SK-MEL-5 (cell line): Measurements from ENCODE around the gene SLC19A2. TPM values are rescaled to one million over a fixed set of nuclear protein-coding genes. Genes with fewer than 3 reads are reported as not detected.
A peak's percentile ranks its signal among the peaks of the same experiment; 100 is the strongest.

Source experiments
- DNase-seq: peaks from one replicate; pipeline ENCODE4 v3.0.0-alpha.2; 2016; ENCODE audit warnings: low read depth, low spot score
- in situ Hi-C: cut with HindIII; loops from 2 replicates; pipeline ENCODE4 v1.10.0; 2016; ENCODE audit warnings: low sequenced_read_pairs, high pct_unique_total_duplicates, low pct_unique_long_range_greater_than_20kb
- small RNA-seq, 2 experiments: library from RNA; depleted of rRNA; stranded (forward); fragments of <200 nt; gene quantifications; one replicate each; pipeline ENCODE3, GENCODE V24; 2014
- total RNA-seq: library from RNA; depleted of rRNA; stranded (reverse); fragments of >200 nt; shearing (Covaris generic); gene quantifications from 2 replicates; pipeline ENCODE4 v1.2.3, GENCODE V29; 2014; rRNA removed

Gene SLC19A2
- total RNA-seq, 1 experiment from 2014 or later, result 163 TPM

DNA sequence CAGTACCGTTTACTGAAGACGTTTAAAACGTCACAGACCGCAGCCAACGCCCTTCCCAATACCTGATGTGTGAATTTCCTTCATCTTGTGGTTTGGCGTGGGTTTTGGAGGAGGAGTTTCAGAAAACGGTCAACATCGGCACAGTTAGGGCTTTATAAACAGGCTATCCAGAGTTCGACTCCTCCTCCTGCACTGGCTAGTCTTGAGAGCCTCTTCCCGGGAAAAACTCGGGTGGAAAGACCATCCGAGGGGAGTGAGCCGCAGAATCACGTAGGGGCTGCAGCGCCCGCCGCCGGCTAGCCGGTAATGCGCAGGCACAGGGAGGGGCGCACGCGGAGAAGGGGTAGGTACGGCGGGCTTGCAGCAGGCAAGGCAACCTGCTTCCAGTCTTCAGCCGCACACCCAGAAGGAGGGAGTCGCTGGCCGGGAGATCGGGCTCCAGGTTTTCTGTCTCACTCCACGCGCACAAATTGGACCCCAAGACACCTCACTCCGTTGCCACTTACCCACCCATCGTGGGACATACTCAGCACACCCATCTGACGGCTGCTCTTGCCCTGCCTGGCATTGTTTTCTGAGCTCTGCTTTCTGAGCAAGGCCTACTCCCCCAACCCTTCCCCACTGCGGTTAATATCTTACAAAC is 25.4 kb downstream of the SLC19A2 start:
- DNase-seq, result no peak
- in situ Hi-C loops, result no loop called here

DNA sequence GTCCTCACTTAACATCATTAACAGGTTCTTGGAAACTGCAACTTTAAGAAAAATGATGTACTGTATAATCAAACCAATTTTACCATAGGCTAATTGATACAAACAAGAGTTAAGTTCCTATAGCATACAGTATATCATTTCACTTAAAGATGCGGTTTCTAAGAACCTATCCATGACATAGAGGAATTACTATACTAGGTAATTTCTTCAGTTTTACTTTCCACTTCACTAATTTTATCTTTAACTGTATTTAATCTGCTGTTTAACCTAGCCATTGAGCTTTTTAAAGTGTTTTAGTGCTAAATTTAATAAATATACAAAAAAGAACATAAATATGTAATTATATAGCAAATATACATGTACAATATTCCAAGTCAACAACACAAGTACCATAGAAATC is 28.3 kb downstream of the SLC19A2 start:
- in situ Hi-C loops, result no loop called here
- DNase-seq, result no peak

GRCh38 chr1:169456029-169456428 is 29.7 kb downstream of the SLC19A2 start:
- no peak for DNase-seq
- in situ Hi-C loops, result no loop called here

- in situ Hi-C loops, result no loop called here
- no peak for DNase-seq
These were observed 32.8 kb downstream of the SLC19A2 start for GRCh38 chr1:169452921-169453320.

DNA sequence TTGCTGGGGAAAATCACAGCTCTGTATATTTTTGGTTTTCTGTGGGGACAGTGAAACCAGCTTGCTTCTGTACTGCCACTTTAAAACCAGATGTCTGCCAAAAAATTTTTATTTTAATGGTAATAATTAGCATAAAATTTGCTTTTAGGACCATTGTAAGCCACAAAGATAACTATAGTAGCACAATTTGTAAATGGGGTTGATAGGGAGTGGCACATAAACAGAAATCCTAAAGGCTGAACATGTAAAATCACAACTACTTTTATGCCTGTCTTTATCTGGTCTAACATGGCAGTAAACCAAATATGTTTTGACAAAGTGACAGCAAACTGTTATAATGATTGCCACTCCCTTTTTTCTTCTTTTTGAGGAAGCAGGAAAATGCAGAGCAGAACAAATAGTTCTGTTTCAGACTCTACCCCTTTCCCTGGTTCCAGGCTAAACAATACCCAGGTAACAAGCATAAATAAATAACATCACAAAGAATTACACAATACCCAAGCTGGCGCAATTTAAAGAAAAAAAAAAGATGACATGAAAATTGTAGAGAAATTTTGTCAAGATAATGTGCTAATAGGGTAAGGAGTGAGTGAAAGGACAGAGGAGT is 34.4 kb downstream of the SLC19A2 start:
- in situ Hi-C loops, result no loop called here
- no peak for DNase-seq

DNA sequence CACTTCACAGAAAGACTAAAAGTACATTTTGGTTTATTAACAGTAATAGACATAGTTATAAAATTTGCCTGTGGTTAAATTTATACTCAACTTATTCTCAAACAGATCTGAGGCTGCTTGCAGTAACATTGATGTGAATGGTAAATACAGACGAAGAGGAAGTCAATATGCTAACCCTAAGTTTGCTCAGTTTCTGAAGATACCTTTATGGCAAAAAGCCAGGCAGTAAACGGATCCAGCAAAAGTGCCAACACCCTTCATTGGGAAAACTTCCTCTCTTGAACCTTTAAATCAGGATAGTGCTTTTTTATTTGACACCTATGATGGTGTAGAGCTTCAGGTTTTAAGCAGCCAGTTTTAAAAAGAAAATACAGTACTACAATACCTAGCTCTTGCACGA is 41.8 kb downstream of the SLC19A2 start:
- in situ Hi-C loops, result no loop called here
- DNase-seq, result no peak

DNA sequence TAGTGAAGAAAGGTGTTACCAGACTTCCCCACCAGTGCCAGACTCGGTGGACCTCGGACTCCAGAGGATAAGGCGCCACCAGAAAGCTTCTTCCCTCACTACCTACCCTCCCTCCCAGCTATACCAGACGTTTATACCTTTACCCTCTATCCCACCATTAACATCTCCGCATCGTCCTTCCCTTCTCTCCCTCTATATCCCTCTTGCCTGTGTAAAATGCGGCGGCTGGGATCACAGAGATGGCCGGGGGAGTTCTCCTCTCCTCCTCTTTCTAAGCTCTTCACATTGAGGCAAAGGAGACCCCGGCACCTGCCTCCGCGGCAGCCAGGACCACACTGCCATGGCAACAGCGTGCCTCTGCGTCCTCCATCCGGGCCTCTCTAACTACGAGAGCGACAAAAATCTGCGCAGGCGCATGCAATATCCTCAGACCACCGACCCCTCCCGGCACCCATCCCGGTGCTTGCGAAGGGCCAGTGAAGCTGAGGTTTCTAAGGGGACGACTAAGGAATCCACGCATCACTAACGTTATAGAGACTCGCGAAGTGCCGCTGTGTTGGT is 58.6 kb downstream of the SLC19A2 start, which contains the start of gene CCDC181:
CCDC181 (minus strand) TSS at position 394 of the 561 bp plus-strand sequence. CDS start 2,547 bp downstream, outside the sequence.
- in situ Hi-C loops, result no loop called here
- peak; percentile 68 for DNase-seq

GRCh38 chr1:169426174-169426705 is 59.5 kb downstream of the SLC19A2 start:
- no peak for DNase-seq
- in situ Hi-C loops, result no loop called here

DNA sequence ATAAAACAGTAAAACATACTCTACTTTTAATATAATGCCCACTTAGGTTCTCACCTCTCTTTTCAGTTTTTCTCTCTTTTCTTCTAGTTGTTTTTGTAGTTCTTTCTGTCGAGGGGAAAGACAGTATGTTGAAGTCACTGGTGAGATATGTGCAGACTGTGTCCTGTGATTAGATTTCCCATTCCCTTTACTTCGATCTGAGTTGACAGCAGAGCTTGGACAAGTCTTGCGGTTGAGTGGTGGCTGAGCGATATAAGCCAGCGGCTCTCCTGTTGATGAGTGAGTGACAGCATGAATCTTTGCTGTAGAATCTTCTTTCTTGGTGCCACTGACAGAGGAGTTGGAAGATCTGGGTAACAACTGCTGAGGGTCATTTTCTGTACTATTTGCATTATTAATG is 64.4 kb downstream of the SLC19A2 start:
- in situ Hi-C loops, result no loop called here
- no peak for DNase-seq

DNA sequence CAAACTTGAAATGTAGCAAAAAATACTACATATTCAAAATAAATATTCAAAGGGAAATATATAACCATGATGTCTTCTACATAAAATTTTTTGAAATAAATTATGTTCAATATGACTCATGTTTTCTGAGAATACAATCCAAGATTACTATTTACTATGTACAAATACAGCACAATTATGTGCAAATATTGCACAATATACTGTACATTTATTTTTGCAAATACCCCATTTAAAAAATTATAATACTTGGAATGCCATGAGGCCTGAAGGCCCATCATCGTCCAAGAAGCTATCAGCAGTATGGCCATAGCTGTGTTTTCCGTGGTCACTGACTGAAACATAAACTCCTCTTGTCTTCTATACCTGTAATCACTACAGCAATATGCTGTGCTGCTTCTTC is 70.8 kb downstream of the SLC19A2 start:
- no peak for DNase-seq
- in situ Hi-C loops, result no loop called here

Small RNAs within 50 kb of the gene (small RNA-seq; reads per million reads assigned to genes)
- 0 to 0.05 reads per million in 2 experiments for gene AL021068.2

Other genes with a start within 250 kb of the SLC19A2 start
- gene NME7, start 118.1 kb downstream of the SLC19A2 start, total RNA-seq, result 6.0 and 12.0 TPM in 2 replicates
- 24.2 and 29.2 TPM in 2 replicates for gene BLZF1, start 117.7 kb downstream of the SLC19A2 start, total RNA-seq
- gene CCDC181, start 58.5 kb downstream of the SLC19A2 start, total RNA-seq, result 0.13 TPM in 1 of 2 replicates, not detected in the other
- not detected in 2 replicates for gene F5, start 100.5 kb upstream of the SLC19A2 start, total RNA-seq
- not detected in 2 replicates for gene SELP, start 144.2 kb upstream of the SLC19A2 start, total RNA-seq
- gene SELL, start 225.7 kb upstream of the SLC19A2 start, total RNA-seq, result not detected in 2 replicates
- gene SELE, start 248.1 kb upstream of the SLC19A2 start, total RNA-seq, result not detected in 2 replicates